HFFc6 (cell line): Measurements from ENCODE around the gene KRT35. TPM values are rescaled to one million over a fixed set of nuclear protein-coding genes. Genes with fewer than 3 reads are reported as not detected.

Experiments used
- DNase-seq: peaks from one replicate; pipeline ENCODE4 v3.0.0-alpha.2; 2018
- H3K27ac Mint-ChIP-seq: 2 replicates; pipeline ENCODE4 v1.8.0; 2020; ENCODE audit warnings: mild to moderate bottlenecking, mixed read lengths
- H3K27me3 Mint-ChIP-seq: 2 replicates; pipeline ENCODE4 v1.8.0; 2021; ENCODE audit warnings: mild to moderate bottlenecking, moderate library complexity, mixed read lengths; ENCODE audit not compliant: insufficient read depth
- H3K36me3 Mint-ChIP-seq: 2 replicates; pipeline ENCODE4 v1.8.0; 2021; ENCODE audit warnings: low read depth, mixed read lengths
- H3K4me1 Mint-ChIP-seq: 2 replicates; pipeline ENCODE4 v1.8.0; 2020; ENCODE audit warnings: low read depth, mixed read lengths
- H3K4me3 Mint-ChIP-seq: 2 replicates; pipeline ENCODE4 v1.8.0; 2020; ENCODE audit warnings: mild to moderate bottlenecking, moderate library complexity, mixed read lengths
- H3K9me3 Mint-ChIP-seq: 2 replicates; pipeline ENCODE4 v1.8.0; 2020; ENCODE audit warnings: mild to moderate bottlenecking, mixed read lengths
- CTCF ChIP-seq: fragments of 200-600 bp; sonication (generic); IDR thresholded peaks from 2 replicates; pipeline ENCODE4 v1.5.0; 2021; ENCODE audit warnings: antibody characterized with exemption, mild to moderate bottlenecking
- total RNA-seq, 6 experiments: library from RNA; stranded (reverse); fragmentation: NEBNext Ultra II Directional; extraction: Animal tissue kit (Norgen Biotek cat#: 25700); gene quantifications; 2 replicates in 1 of 6; 3 replicates in 5 of 6; pipeline ENCODE4 v1.2.3, GENCODE V29; 2021

Gene KRT35
- total RNA-seq, 6 experiments from 2014 or later: not detected

GRCh38 chr17:41520821-41521521 lies 40.0 kb upstream of the KRT35 start:
- Mint-ChIP-seq H3K4me1 (peaks cover 44% of the 10 kb centered on the region), H3K27ac (peak overlapping the region; percentile 92), H3K4me3 (peak overlapping the region; percentile 53; the same call in 1 of the 2 replicates), H3K27me3 (peaks cover 1% of the 10 kb centered on the region), H3K9me3 (no peaks in the 10 kb centered on the region), H3K36me3 (no peaks in the 10 kb centered on the region)
- no peak for DNase-seq
- no peak for TF ChIP-seq CTCF

GRCh38 chr17:41519501-41520224 lies 38.7 kb upstream of the KRT35 start:
- H3K4me1 Mint-ChIP-seq: peaks cover 44% of the 10 kb centered on the region
- no peak for TF ChIP-seq CTCF
- H3K27me3 Mint-ChIP-seq: peaks cover 1% of the 10 kb centered on the region
- no peaks in the 10 kb centered on the region for H3K36me3 Mint-ChIP-seq
- no peaks in the 10 kb centered on the region for H3K9me3 Mint-ChIP-seq
- H3K4me3 Mint-ChIP-seq: no peak overlapping the region
- DNase-seq: no peak
- no peak overlapping the region; the same call in 1 of the 2 replicates for H3K27ac Mint-ChIP-seq

GRCh38 chr17:41518789-41519449 lies 38.0 kb upstream of the KRT35 start, which contains the start of gene KRT15:
Gene KRT15 (minus strand): TSS chr17:41518890. CDS start chr17:41518827, 63 bp downstream.
- DNase-seq: peak; percentile 68
- H3K27ac Mint-ChIP-seq: peak within 1 kb of the TSS; percentile 52
- no peaks in the 10 kb centered on the region for H3K36me3 Mint-ChIP-seq
- H3K4me1 Mint-ChIP-seq: peaks cover 44% of the 10 kb centered on the region
- no peak within 1 kb of the TSS for H3K4me3 Mint-ChIP-seq
- H3K9me3 Mint-ChIP-seq: no peaks in the 10 kb centered on the region
- no peak for TF ChIP-seq CTCF
- peaks cover 1% of the 10 kb centered on the region for H3K27me3 Mint-ChIP-seq

- DNase-seq: no peak
- Mint-ChIP-seq H3K4me1 (peaks cover 36% of the 10 kb centered on the region), H3K36me3 (no peaks in the 10 kb centered on the region), H3K4me3 (no peak overlapping the region), H3K27me3 (peaks cover 1% of the 10 kb centered on the region), H3K9me3 (no peaks in the 10 kb centered on the region), H3K27ac (no peak overlapping the region)
- TF ChIP-seq CTCF: no peak
These were observed 37.1 kb upstream of the KRT35 start for GRCh38 chr17:41518031-41518430.

- Mint-ChIP-seq H3K4me1 (peaks cover 27% of the 10 kb centered on the region), H3K36me3 (no peaks in the 10 kb centered on the region), H3K9me3 (no peaks in the 10 kb centered on the region), H3K27ac (no peak overlapping the region), H3K4me3 (no peak overlapping the region), H3K27me3 (peaks cover 1% of the 10 kb centered on the region)
- no peak for DNase-seq
- no peak for TF ChIP-seq CTCF
These were observed 35.9 kb upstream of the KRT35 start for GRCh38 chr17:41516830-41517283.
